Hepatic stellate cell (primary cell): Measurements from ENCODE around the gene IGFN1.

ENCODE experiments used
- DNase-seq: peaks from one replicate; pipeline ENCODE4 v3.0.0; 2011; ENCODE audit warnings: low spot score

IGFN1 gene

GRCh38 chr1:201266774-201267173 is 76.2 kb downstream of the IGFN1 start:
- DNase-seq, result peak; percentile 86

GRCh38 chr1:201267481-201268229 is 77.0 kb downstream of the IGFN1 start:
- peak; percentile 67 for DNase-seq

GRCh38 chr1:201268604-201269151 is 78.1 kb downstream of the IGFN1 start:
- DNase-seq, result peak; percentile 94

GRCh38 chr1:201269281-201269680 is 78.7 kb downstream of the IGFN1 start:
- no peak for DNase-seq

- no peak for DNase-seq
Measured at GRCh38 chr1:201269900-201270410, 79.3 kb downstream of the IGFN1 start.

GRCh38 chr1:201270616-201271390 is 80.2 kb downstream of the IGFN1 start:
- no peak for DNase-seq

GRCh38 chr1:201272799-201273198 is 82.2 kb downstream of the IGFN1 start:
- DNase-seq, result no peak

GRCh38 chr1:201274616-201275252 is 84.1 kb downstream of the IGFN1 start:
- no peak for DNase-seq

GRCh38 chr1:201275253-201275666 is 84.6 kb downstream of the IGFN1 start:
- DNase-seq, result no peak

- no peak for DNase-seq
Measured at GRCh38 chr1:201276891-201277290, 86.3 kb downstream of the IGFN1 start.

GRCh38 chr1:201277441-201277840 is 86.8 kb downstream of the IGFN1 start:
- DNase-seq, result no peak
